AG04450 (cell line): Measurements from ENCODE around the gene GPRC5C. TPM values are rescaled to one million over a fixed set of nuclear protein-coding genes. Genes with fewer than 3 reads are reported as not detected.

Source experiments
- CTCF ChIA-PET: fragments of 300-600, 350-600 bp; formaldehyde crosslinking; extraction: SDS; loops from one replicate; lab custom pipeline; 2022; ENCODE audit warnings: antibody characterized with exemption, inconsistent platforms; lab: Charles Lee
- POLR2A ChIA-PET: fragments of 350-600 bp; formaldehyde crosslinking; extraction: SDS; loops from one replicate; lab custom pipeline; 2021; ENCODE audit warnings: antibody characterized with exemption, inconsistent platforms; lab: Yijun Ruan, JAX
- DNase-seq: peaks from one replicate; pipeline ENCODE4 v3.0.0-alpha.2; 2011; ENCODE audit warnings: low read depth, low spot score
- H3K27ac ChIP-seq: one replicate; pipeline ENCODE4 v1.5.1; 2012; ENCODE audit warnings: low read depth, low read length, control low read depth
- H3K27me3 ChIP-seq: one replicate; pipeline ENCODE4 v1.6.0; 2012; ENCODE audit warnings: low read length; ENCODE audit not compliant: control insufficient read depth, insufficient read depth
- H3K4me3 ChIP-seq: 2 replicates; pipeline ENCODE4 v1.5.1; 2011; ENCODE audit warnings: mild to moderate bottlenecking, low read depth, low read length, control low read depth
- H3K9me3 ChIP-seq: 2 replicates; pipeline ENCODE4 v1.5.1; 2012; ENCODE audit warnings: low read length; ENCODE audit not compliant: control insufficient read depth, insufficient read depth
- CTCF ChIP-seq: IDR thresholded peaks from 2 replicates; pipeline ENCODE4 v1.5.1; 2011; ENCODE audit warnings: low read depth, low read length, control low read depth, inconsistent platforms
- polyA plus RNA-seq: library from polyadenylated mRNA; depleted of rRNA; stranded (reverse); fragments of >200 nt; gene quantifications from 2 replicates; pipeline ENCODE4 v1.2.3, GENCODE V29; 2011; rRNA removed
- small RNA-seq: library from RNA; depleted of rRNA; stranded (forward); fragments of <200 nt; gene quantifications from one replicate; pipeline ENCODE3, GENCODE V24; 2012; ENCODE audit warnings: low read depth; ENCODE audit not compliant: insufficient read length

Gene GPRC5C
- polyA plus RNA-seq, 1 experiment, result 0.14 TPM

GRCh38 chr17:74490716-74491115 lies 58.8 kb downstream of the GPRC5C start:
- no peak for TF ChIP-seq CTCF
- no peak overlapping the region for H3K4me3 ChIP-seq
- H3K27me3 ChIP-seq, result no peaks in the 10 kb centered on the region
- no peaks in the 10 kb centered on the region for H3K9me3 ChIP-seq
- POLR2A ChIA-PET, result no interaction called here
- H3K27ac ChIP-seq, result no peak overlapping the region
- CTCF ChIA-PET, result interaction anchor here (1.0 kb wide), 1 partner anchor 112 kb away, joined by 4 read pairs; no protein-coding TSS in a partner anchor
- no peak for DNase-seq

DNA sequence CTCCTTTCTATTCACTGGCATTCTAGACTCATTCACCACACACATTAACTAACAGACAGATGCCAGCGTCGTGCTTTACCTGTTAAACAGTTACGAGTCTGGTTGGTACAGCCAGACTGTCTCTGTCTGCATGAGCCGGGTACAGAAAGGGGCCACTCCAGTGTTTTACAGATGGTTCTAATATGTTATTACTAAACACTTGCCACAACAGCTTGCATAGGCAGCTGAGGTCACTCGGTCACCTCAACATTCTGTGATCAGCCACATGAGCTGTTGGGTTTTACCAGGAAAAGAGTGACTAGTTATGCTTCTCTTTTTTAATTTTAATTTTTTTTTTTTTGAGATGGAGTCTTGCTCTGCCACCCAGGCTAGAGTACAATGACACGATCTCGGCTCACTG lies 59.7 kb downstream of the GPRC5C start:
- Histone ChIP-seq H3K27ac (no peak overlapping the region), H3K4me3 (no peak overlapping the region), H3K9me3 (no peaks in the 10 kb centered on the region), H3K27me3 (no peaks in the 10 kb centered on the region)
- POLR2A ChIA-PET, result no interaction called here
- TF ChIP-seq CTCF, result no peak
- CTCF ChIA-PET, result interaction anchor here (0.5 to 1.0 kb wide), 3 partner anchors 34 to 351 kb away, joined by 3 to 4 read pairs (median 3); no protein-coding TSS in a partner anchor
- DNase-seq, result no peak

- POLR2A ChIA-PET, result no interaction called here
- Histone ChIP-seq H3K4me3 (no peak overlapping the region), H3K9me3 (no peaks in the 10 kb centered on the region), H3K27ac (no peak overlapping the region), H3K27me3 (no peaks in the 10 kb centered on the region)
- DNase-seq, result no peak
- peak; percentile 86 for TF ChIP-seq CTCF
- CTCF ChIA-PET, result interaction anchor here (0.7 to 1.9 kb wide), 2 partner anchors 114 to 414 kb away, joined by 3 to 6 read pairs; no protein-coding TSS in a partner anchor
These were observed 61.5 kb downstream of the GPRC5C start for GRCh38 chr17:74493331-74493833.

Small RNAs within 50 kb of the gene (small RNA-seq; reads per million reads assigned to genes)
- gene RNA5SP448, result not detected

Other genes with a start within 250 kb of the GPRC5C start
- 2,243 and 2,383 TPM in 2 replicates for gene RPL38, start 228.4 kb upstream of the GPRC5C start, polyA plus RNA-seq
- gene TTYH2, start 218.5 kb upstream of the GPRC5C start, polyA plus RNA-seq, result 3.1 and 4.3 TPM in 2 replicates
- gene DNAI2, start 157.9 kb upstream of the GPRC5C start, polyA plus RNA-seq, result not detected in 2 replicates
- not detected in 2 replicates for gene KIF19, start 105.9 kb upstream of the GPRC5C start, polyA plus RNA-seq
- not detected in 2 replicates for gene BTBD17, start 70.2 kb upstream of the GPRC5C start, polyA plus RNA-seq
- not detected in 2 replicates for gene GPR142, start 64.6 kb upstream of the GPRC5C start, polyA plus RNA-seq
- not detected in 2 replicates for gene CD300A, start 34.5 kb downstream of the GPRC5C start, polyA plus RNA-seq
- gene CD300LB, start 99.4 kb downstream of the GPRC5C start, polyA plus RNA-seq, result not detected in 2 replicates
- gene CD300C, start 114.0 kb downstream of the GPRC5C start, polyA plus RNA-seq, result not detected in 2 replicates
- not detected in 2 replicates for gene CD300H, start 135.4 kb downstream of the GPRC5C start, polyA plus RNA-seq
- gene CD300LD, start 160.2 kb downstream of the GPRC5C start, polyA plus RNA-seq, result not detected in 2 replicates
- gene CD300E, start 191.7 kb downstream of the GPRC5C start, polyA plus RNA-seq, result not detected in 2 replicates